Vagina (tissue), 2 donors: ENCODE measurements around the gene SLC10A7.

Source experiments
- POLR2A ChIP-seq, 2 donors: fragments of 450-650 bp; IDR thresholded peaks; one replicate each; pipeline ENCODE4 v1.6.1; 2017; ENCODE audit warnings: antibody characterized with exemption in 2 of 2, mild to moderate bottlenecking in 2 of 2, moderate library complexity in 2 of 2
- POLR2AphosphoS5 ChIP-seq, 2 donors: sonication (generic); formaldehyde crosslinking; IDR thresholded peaks; one replicate each; pipeline ENCODE4 v1.9.0; 2017; ENCODE audit warnings: antibody characterized with exemption in 2 of 2, mild to moderate bottlenecking in 2 of 2, low read depth in 1 of 2; ENCODE audit not compliant: insufficient read depth in 1 of 2
- TF ChIP-seq, protein P1 (sequence below), 3 experiments: fragments of 450-650 bp in 2 of 3; fragments of 200-600 bp in 1 of 3; sonication (generic) in 1 of 3; IDR thresholded peaks; one replicate each; pipeline ENCODE4 v1.5.1; 2017 to 2019; ENCODE audit warnings: antibody characterized with exemption in 3 of 3, mild to moderate bottlenecking in 2 of 3, moderate library complexity in 2 of 3

DNA sequence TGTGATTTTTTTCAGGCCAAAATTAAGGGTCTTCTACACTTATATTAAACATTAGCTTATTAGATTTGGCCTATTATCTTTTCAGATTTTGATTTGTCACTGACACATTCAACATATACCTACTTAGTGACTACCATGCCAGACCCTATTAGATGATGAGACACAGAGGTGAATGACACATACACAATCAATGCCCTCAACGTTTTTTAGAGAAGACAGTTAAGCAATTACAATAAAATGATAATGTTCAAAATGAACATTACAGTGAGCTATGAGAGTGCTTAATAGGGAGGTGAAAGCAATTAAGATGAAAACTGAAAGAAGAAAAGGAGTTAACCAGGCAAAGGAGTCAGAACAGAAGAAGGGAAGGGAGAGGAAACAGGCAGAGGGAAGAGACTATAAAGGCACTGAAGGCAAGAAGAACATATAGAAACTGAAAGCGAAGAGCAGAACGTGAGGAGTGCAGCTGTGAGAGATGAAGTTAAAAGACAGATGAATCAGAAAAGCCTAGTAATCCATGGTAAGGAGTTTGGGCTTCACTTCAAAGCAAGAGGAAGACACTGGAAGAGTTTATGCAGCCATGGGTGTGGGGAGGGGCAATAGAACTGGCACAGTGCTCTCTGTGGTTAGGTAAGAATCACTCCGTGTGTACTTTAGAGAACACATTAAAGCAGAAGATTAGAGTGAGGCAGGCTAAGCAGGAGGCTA is 188.4 kb downstream of the SLC10A7 start:
- TF ChIP-seq, protein P1, sequence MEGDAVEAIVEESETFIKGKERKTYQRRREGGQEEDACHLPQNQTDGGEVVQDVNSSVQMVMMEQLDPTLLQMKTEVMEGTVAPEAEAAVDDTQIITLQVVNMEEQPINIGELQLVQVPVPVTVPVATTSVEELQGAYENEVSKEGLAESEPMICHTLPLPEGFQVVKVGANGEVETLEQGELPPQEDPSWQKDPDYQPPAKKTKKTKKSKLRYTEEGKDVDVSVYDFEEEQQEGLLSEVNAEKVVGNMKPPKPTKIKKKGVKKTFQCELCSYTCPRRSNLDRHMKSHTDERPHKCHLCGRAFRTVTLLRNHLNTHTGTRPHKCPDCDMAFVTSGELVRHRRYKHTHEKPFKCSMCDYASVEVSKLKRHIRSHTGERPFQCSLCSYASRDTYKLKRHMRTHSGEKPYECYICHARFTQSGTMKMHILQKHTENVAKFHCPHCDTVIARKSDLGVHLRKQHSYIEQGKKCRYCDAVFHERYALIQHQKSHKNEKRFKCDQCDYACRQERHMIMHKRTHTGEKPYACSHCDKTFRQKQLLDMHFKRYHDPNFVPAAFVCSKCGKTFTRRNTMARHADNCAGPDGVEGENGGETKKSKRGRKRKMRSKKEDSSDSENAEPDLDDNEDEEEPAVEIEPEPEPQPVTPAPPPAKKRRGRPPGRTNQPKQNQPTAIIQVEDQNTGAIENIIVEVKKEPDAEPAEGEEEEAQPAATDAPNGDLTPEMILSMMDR (IDR thresholded peaks at IDR 0.05) = no peak
- no peak for TF ChIP-seq POLR2A (IDR thresholded peaks at IDR 0.05)
- TF ChIP-seq POLR2AphosphoS5 (IDR thresholded peaks at IDR 0.05; ENCODE audit: insufficient read depth in 1 of 2, low read depth in 1 of 2) = no peak
